HepG2 (cell line): ENCODE results near the gene SYNE1. TPM values are rescaled to one million over a fixed set of nuclear protein-coding genes. Genes with fewer than 3 reads are reported as not detected.

Experiments used
- HDAC2 ChIP-seq: sonication (generic); formaldehyde crosslinking; IDR thresholded peaks from 2 replicates; pipeline ENCODE4 v1.4.0; 2020; ENCODE audit warnings: missing genetic modification reagents
- JUN ChIP-seq: sonication (generic); formaldehyde crosslinking; IDR thresholded peaks from 2 replicates; pipeline ENCODE4 v1.4.0; 2020; ENCODE audit warnings: mild to moderate bottlenecking, missing genetic modification reagents
- MBD4 ChIP-seq: IDR thresholded peaks from 2 replicates; pipeline ENCODE4 v1.6.1; 2012; ENCODE audit warnings: low read length, inconsistent platforms, borderline replicate concordance
- NCOR1 ChIP-seq: fragments of 200-600 bp; sonication (generic); IDR thresholded peaks from 2 replicates; pipeline ENCODE4 v1.7.0; 2017; ENCODE audit warnings: antibody characterized with exemption, low read length, borderline replicate concordance
- ONECUT2 ChIP-seq: sonication (generic); formaldehyde crosslinking; IDR thresholded peaks from 2 replicates; pipeline ENCODE4 v1.4.0; 2020; ENCODE audit warnings: missing genetic modification reagents
- PITX1 ChIP-seq: sonication (generic); formaldehyde crosslinking; IDR thresholded peaks from 2 replicates; pipeline ENCODE4 v1.5.1; 2020; ENCODE audit warnings: mild to moderate bottlenecking, missing genetic modification reagents
- RCOR2 ChIP-seq: IDR thresholded peaks from 2 replicates; pipeline ENCODE4 v1.6.1; 2016; ENCODE audit warnings: missing biosample characterization, missing genetic modification reagents
- SMARCE1 ChIP-seq: fragments of 450-650 bp; IDR thresholded peaks from 2 replicates; pipeline ENCODE4 v1.6.1; 2017; ENCODE audit warnings: borderline replicate concordance
- SOX5 ChIP-seq: IDR thresholded peaks from 2 replicates; pipeline ENCODE4 v1.6.1; 2016; ENCODE audit warnings: borderline replicate concordance
- TARDBP ChIP-seq: sonication (generic); formaldehyde crosslinking; IDR thresholded peaks from 2 replicates; pipeline ENCODE4 v1.8.0; 2022; ENCODE audit warnings: mild to moderate bottlenecking, missing genetic modification reagents
- TBL1XR1 ChIP-seq: fragments of 150-350 bp; IDR thresholded peaks from 2 replicates; pipeline ENCODE4 v1.6.1; 2014; ENCODE audit warnings: borderline replicate concordance, low read length; ENCODE audit not compliant: partially characterized antibody
- ZBTB7B ChIP-seq: sonication (generic); formaldehyde crosslinking; IDR thresholded peaks from 2 replicates; pipeline ENCODE4 v1.4.0; 2020; ENCODE audit warnings: missing genetic modification reagents
- ZFP36L2 ChIP-seq: sonication (generic); formaldehyde crosslinking; IDR thresholded peaks from 2 replicates; pipeline ENCODE4 v1.4.0; 2020; ENCODE audit warnings: missing genetic modification reagents
- ZFY ChIP-seq: sonication (generic); formaldehyde crosslinking; IDR thresholded peaks from 2 replicates; pipeline ENCODE4 v1.4.0; 2020; ENCODE audit warnings: missing genetic modification reagents
- ZNF468 ChIP-seq: sonication (generic); formaldehyde crosslinking; IDR thresholded peaks from 2 replicates; pipeline ENCODE4 v1.8.0; 2022; ENCODE audit warnings: mild to moderate bottlenecking, moderate library complexity, missing genetic modification reagents
- ZNF619 ChIP-seq: sonication (generic); formaldehyde crosslinking; IDR thresholded peaks from 2 replicates; pipeline ENCODE4 v1.4.0; 2020; ENCODE audit warnings: mild to moderate bottlenecking, missing genetic modification reagents
- ZNF878 ChIP-seq: sonication (generic); formaldehyde crosslinking; IDR thresholded peaks from 2 replicates; pipeline ENCODE4 v1.8.1; 2023; ENCODE audit warnings: mild to moderate bottlenecking, missing genetic modification reagents, moderate library complexity
- polyA plus RNA-seq, 8 experiments: library from polyadenylated mRNA; depleted of rRNA in 3 of 8; stranded (reverse) in 7 of 8; unstranded in 1 of 8; fragments of >200 nt; fragmentation: Illumina TruSeq in 4 of 8; extraction: Trizol in 4 of 8; gene quantifications; 2 replicates each; pipeline versions ENCODE4 v1.2.1 to v1.2.3, GENCODE V29; 2011 to 2016; ENCODE audit warnings: low read depth in 4 of 8, missing spikeins in 1 of 8, mixed read lengths in 1 of 8; ENCODE audit not compliant: insufficient read depth in 1 of 8
- total RNA-seq, 5 experiments: library from RNA; depleted of rRNA; stranded (reverse); fragments of >200 nt; fragmentation: Illumina TruSeq; extraction: Trizol; gene quantifications; 2 replicates each; pipeline ENCODE4 v1.2.3, GENCODE V29; 2016; ENCODE audit warnings: low read depth in 1 of 5
- TF ChIP-seq, protein P1 (sequence below): sonication (generic); formaldehyde crosslinking; conservative IDR thresholded peaks from 2 replicates; pipeline ENCODE4 v1.4.0; 2020; ENCODE audit warnings: mild to moderate bottlenecking, missing genetic modification reagents, moderate library complexity
- TF ChIP-seq, protein P2 (sequence below): sonication (generic); formaldehyde crosslinking; IDR thresholded peaks from 2 replicates; pipeline ENCODE4 v1.4.0; 2020; ENCODE audit warnings: mild to moderate bottlenecking, missing genetic modification reagents
- TF ChIP-seq, protein P3 (sequence below): fragments of 450-650 bp; IDR thresholded peaks from 2 replicates; pipeline ENCODE4 v1.6.1; 2016
- TF ChIP-seq, protein P4 (sequence below): sonication (generic); formaldehyde crosslinking; IDR thresholded peaks from 2 replicates; pipeline ENCODE4 v1.4.0; 2020; ENCODE audit warnings: missing genetic modification reagents

Gene SYNE1
- total and polyA plus RNA-seq, 2 of the 13 experiments (the other 11 are each of a cell fraction or from before 2014, with no cell fraction given) = 5.5 to 15.9 TPM

DNA sequence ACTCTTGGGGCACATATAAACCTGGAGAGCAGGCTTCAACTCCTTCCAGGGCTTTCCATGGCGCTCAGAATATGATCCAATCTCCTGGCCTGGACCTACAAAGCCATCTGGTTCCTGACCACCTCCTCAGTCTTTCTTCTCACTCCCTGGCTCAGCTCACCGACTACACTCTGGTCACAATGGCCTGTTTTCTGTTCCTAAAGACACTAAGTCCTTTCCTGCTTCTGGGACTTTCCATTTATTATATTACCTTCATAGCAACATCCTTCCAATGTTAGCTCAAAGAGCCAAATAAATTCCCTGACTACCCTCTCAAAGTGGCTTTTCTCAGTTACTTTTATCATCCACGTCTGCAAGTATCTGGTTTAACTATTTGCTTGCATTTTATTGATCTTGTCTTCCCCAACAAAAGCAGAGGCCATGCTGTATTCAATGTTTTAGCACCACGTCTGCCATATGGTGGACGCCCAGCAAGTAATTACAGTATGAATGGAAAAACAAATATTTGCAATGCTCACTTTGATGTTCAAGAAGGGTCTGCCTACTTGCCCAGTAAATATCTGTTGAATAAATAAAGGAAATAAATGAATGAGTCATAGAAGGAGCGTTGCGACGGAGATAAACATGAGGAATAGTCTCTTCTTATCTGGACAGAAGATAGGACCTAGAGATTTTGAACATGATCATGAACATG is 501.3 kb downstream of the SYNE1 start (continued):
- TF ChIP-seq SMARCE1 = peak; percentile 81; the same call in 1 of the 2 replicates
- TF ChIP-seq ZFY = no peak
- peak; percentile 47; the same call in 1 of the 2 replicates for TF ChIP-seq TARDBP
- TF ChIP-seq PITX1 = no peak
- TF ChIP-seq, protein P1, sequence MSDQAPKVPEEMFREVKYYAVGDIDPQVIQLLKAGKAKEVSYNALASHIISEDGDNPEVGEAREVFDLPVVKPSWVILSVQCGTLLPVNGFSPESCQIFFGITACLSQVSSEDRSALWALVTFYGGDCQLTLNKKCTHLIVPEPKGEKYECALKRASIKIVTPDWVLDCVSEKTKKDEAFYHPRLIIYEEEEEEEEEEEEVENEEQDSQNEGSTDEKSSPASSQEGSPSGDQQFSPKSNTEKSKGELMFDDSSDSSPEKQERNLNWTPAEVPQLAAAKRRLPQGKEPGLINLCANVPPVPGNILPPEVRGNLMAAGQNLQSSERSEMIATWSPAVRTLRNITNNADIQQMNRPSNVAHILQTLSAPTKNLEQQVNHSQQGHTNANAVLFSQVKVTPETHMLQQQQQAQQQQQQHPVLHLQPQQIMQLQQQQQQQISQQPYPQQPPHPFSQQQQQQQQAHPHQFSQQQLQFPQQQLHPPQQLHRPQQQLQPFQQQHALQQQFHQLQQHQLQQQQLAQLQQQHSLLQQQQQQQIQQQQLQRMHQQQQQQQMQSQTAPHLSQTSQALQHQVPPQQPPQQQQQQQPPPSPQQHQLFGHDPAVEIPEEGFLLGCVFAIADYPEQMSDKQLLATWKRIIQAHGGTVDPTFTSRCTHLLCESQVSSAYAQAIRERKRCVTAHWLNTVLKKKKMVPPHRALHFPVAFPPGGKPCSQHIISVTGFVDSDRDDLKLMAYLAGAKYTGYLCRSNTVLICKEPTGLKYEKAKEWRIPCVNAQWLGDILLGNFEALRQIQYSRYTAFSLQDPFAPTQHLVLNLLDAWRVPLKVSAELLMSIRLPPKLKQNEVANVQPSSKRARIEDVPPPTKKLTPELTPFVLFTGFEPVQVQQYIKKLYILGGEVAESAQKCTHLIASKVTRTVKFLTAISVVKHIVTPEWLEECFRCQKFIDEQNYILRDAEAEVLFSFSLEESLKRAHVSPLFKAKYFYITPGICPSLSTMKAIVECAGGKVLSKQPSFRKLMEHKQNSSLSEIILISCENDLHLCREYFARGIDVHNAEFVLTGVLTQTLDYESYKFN (CRISPR knock-in tag) = peak; percentile 90
- no peak for TF ChIP-seq ZNF468 (CRISPR knock-in tag)
- no peak for TF ChIP-seq ZFP36L2 (CRISPR knock-in tag)
- TF ChIP-seq MBD4 = peak; percentile 90; the same call in 1 of the 2 replicates
- TF ChIP-seq ONECUT2 (CRISPR knock-in tag) = peak; percentile 87
- TF ChIP-seq NCOR1 = peak; percentile 82; the same call in 1 of the 2 replicates
- TF ChIP-seq, protein P2, sequence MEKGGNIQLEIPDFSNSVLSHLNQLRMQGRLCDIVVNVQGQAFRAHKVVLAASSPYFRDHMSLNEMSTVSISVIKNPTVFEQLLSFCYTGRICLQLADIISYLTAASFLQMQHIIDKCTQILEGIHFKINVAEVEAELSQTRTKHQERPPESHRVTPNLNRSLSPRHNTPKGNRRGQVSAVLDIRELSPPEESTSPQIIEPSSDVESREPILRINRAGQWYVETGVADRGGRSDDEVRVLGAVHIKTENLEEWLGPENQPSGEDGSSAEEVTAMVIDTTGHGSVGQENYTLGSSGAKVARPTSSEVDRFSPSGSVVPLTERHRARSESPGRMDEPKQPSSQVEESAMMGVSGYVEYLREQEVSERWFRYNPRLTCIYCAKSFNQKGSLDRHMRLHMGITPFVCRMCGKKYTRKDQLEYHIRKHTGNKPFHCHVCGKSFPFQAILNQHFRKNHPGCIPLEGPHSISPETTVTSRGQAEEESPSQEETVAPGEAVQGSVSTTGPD = 0 out of 2 replicates have a peak, but pooled peaks have one; percentile 41
- TF ChIP-seq, protein P3, sequence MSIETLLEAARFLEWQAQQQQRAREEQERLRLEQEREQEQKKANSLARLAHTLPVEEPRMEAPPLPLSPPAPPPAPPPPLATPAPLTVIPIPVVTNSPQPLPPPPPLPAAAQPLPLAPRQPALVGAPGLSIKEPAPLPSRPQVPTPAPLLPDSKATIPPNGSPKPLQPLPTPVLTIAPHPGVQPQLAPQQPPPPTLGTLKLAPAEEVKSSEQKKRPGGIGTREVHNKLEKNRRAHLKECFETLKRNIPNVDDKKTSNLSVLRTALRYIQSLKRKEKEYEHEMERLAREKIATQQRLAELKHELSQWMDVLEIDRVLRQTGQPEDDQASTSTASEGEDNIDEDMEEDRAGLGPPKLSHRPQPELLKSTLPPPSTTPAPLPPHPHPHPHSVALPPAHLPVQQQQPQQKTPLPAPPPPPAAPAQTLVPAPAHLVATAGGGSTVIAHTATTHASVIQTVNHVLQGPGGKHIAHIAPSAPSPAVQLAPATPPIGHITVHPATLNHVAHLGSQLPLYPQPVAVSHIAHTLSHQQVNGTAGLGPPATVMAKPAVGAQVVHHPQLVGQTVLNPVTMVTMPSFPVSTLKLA = peak; percentile 17; the same call in 1 of the 2 replicates
- peak; percentile 58; the same call in 1 of the 2 replicates for TF ChIP-seq ZNF878 (CRISPR knock-in tag)
- TF ChIP-seq SOX5 (CRISPR knock-in tag) = peak; percentile 95
- TF ChIP-seq, protein P4, sequence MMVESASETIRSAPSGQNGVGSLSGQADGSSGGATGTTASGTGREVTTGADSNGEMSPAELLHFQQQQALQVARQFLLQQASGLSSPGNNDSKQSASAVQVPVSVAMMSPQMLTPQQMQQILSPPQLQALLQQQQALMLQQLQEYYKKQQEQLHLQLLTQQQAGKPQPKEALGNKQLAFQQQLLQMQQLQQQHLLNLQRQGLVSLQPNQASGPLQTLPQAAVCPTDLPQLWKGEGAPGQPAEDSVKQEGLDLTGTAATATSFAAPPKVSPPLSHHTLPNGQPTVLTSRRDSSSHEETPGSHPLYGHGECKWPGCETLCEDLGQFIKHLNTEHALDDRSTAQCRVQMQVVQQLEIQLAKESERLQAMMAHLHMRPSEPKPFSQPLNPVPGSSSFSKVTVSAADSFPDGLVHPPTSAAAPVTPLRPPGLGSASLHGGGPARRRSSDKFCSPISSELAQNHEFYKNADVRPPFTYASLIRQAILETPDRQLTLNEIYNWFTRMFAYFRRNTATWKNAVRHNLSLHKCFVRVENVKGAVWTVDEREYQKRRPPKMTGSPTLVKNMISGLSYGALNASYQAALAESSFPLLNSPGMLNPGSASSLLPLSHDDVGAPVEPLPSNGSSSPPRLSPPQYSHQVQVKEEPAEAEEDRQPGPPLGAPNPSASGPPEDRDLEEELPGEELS (CRISPR knock-in tag) = peak; percentile 93
- peak; percentile 91 for TF ChIP-seq TBL1XR1
- TF ChIP-seq RCOR2 = peak; percentile 82; the same call in 1 of the 2 replicates
- TF ChIP-seq HDAC2 (CRISPR knock-in tag) = peak; percentile 72
- 0 out of 2 replicates have a peak, but pooled peaks have one; percentile 17 for TF ChIP-seq ZBTB7B (CRISPR knock-in tag)
- no peak for TF ChIP-seq JUN (CRISPR knock-in tag)
- TF ChIP-seq ZNF619 (CRISPR knock-in tag) = no peak
